Umbilical cord (tissue), 2 donors: ENCODE data around the gene PIK3CG. TPM values are rescaled to one million over a fixed set of nuclear protein-coding genes. Genes with fewer than 3 reads are reported as not detected.
A peak's percentile ranks its signal among the peaks of the same experiment; 100 is the strongest.
"Not testable (repeated sequence)": the region's sequence is repeated elsewhere in the genome, so short reads cannot be mapped to it uniquely, and the experiment has no call there.

Source experiments
- DNase-seq: peaks from one replicate; pipeline ENCODE4 v3.0.0-alpha.2; 2015; ENCODE audit warnings: low spot score
- total RNA-seq: library from RNA; depleted of rRNA; stranded (reverse); fragments of >200 nt; gene quantifications from one replicate; pipeline ENCODE4 v1.2.3, GENCODE V29; 2014; ENCODE audit warnings: low replicate concordance; ENCODE audit not compliant: insufficient read depth

PIK3CG gene
- total RNA-seq, result 10.6 TPM

DNA sequence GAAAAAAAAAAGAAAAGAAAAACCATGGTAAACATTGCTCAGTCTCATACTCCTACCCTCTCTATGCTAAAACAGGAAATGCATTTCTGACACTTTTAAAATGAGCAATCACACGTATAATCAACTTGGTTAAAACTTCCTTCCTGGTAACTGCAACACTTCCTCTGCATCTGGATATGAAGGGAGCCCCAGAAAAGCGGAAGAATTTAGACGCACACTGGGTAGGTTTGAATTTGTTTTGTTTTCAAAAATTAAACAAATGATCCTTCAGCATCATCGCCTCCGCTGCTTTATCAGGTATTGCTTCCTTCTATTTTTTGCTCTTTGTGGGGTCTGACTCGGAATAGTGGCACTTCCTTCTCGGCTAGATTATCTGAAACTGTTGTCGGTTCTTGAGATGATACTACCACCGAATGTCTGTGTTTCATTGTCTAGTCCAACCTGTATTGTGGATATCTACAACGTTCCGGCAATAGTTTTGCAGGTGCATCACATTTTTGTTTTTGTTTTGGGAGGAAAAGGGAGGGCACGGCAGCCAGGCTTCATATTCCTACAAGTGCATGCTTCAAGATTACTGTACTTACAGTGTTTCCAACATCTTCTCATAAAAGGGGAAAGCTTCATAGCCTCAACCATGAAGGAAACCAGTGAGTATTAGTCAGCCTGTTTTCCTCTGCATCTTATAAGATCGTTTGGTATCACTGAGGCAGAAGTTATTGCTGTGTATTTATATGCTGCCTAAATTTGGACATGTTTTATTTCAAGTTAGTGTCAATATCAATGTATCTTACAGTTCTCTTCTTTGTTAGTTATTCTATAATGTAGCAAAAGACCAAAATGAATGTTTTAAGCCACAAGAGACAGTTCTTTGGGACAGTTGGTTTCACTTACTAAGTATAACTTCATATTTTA is at the start of gene PIK3CG:
Gene PIK3CG (plus strand): TSS at position 153 of the 912 bp plus-strand sequence. CDS start 2,280 bp downstream, outside the sequence.
- no peak for DNase-seq

DNA sequence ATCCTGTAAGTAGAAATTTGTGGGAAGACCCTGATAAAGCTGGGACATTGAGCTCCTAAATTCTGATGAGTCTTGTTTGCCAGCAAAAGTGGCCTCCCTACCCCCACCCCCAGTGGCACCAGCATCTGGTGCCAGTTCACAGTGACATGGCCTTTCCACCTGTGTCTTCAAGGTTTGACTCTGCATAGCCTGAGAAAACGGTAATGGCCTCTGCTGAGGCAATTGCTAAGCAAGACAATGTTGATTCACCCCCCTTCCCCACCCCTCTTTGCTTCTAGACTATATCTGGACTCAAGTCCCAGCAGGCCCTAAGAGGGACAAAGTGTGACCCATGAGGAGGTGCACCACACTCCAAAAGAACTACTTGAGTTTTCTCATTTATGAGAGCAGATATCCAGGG is 48.0 kb upstream of the PIK3CG start:
- DNase-seq, result no peak

GRCh38 chr7:106818736-106819135 is 46.3 kb upstream of the PIK3CG start:
- no peak for DNase-seq

GRCh38 chr7:106819546-106819945 is 45.5 kb upstream of the PIK3CG start:
- DNase-seq, result no peak

DNA sequence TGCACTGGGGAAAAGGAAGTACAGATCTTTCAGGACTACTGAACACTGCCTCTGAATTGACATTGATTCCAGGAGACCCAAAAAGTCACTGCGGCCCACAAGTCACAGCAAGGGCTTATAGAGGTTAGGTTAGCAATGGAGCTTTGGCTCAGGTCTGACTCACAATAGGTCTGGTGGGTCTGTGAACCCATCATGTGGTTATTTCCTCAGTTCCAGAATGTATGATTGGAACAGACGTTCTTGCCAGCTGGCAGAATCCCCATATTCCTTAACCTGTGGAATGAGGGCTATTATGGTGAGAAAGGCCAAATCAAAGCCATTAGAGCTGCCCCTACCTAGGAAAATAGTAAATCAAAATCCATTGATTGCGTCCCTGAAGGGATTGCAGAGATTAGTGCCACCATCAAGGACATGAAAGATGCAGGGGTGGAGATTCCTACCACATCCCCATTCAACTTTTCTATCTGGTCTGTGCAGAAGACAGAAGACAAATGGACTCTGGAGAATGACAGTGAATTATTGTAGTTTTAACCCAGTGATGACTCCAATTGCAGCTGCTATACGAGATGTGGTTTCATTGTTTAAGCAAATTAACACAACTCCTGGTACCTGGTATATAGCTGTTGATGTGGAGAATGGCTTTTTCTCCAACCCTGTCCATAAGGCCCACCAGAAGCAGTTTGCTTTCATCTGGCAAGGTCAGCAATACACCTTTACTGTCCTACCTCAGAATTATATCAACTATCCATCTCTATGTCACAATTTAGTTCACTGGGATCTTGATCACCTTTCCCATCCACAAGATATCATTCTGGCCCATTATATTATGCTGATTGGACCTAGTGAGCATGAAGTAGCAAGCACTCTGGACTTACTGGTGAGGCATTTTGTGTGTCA is 44.5 kb upstream of the PIK3CG start:
- DNase-seq, result no peak

DNA sequence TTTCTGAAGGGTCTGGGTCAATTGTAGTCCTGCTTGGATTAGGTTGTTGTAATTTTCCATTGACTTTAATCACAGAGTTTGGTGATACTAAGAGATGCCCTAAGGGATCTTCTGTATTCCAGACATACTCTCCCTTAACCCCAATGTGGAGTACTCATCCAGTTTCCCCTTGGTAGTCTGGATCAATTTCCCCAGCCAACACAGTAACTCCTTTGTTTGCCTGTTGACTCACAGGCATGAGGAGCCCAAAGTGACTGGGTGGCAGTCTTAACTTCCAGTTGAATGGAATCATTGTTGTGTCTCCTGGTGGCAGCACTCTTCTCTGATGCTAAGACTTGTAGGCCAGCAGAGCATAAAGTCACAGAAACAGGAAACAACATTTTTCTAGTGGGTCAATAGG is 41.5 kb upstream of the PIK3CG start:
- DNase-seq, result no peak

- DNase-seq, result no peak
Measured at GRCh38 chr7:106824458-106824857, 40.6 kb upstream of the PIK3CG start.

GRCh38 chr7:106827626-106828025 is 37.5 kb upstream of the PIK3CG start:
- no peak for DNase-seq

GRCh38 chr7:106829496-106829895 is 35.6 kb upstream of the PIK3CG start:
- DNase-seq, result no peak

GRCh38 chr7:106830896-106831295 is 34.2 kb upstream of the PIK3CG start:
- DNase-seq, result not testable (repeated sequence)

DNA sequence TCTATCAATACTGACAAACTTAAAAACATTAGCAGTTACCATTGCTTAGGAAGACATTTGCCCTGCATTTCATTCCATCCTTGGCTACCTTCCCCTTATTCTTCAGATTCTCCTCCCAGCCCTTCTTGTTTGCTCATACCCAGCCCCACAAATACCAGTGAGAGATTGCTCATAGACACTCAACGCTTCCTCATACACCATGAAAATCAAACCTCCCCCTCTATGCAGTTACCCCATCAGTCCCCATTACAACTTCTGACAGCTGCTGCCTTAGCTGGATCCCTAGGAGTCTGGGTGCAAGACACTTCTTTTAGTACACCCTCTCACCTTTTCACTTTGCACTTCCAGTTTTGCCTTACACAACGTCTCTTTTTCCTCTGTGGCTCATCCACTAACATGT is 28.3 kb upstream of the PIK3CG start:
- no peak for DNase-seq

GRCh38 chr7:106839511-106839910 is 25.6 kb upstream of the PIK3CG start:
- no peak for DNase-seq

DNA sequence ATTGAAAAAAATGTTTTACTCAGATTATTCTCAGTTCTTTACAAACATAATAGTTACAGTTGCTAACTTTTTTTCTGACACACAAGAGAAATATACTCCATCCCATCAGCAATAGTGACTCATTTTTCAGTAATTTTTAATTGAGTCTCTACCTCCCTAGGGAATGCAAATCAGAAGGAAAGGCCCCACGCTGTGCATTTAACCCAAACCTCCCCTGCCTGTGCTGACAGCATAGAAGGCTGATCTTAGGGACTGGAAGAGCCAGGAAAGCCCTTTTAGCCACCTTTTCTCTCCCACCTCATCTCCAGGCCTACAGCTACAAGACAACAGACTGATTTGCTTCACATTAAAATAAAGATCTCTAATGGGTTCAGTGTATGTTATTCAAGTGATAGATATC is 24.7 kb upstream of the PIK3CG start:
- no peak for DNase-seq

GRCh38 chr7:106841896-106842390 is 23.1 kb upstream of the PIK3CG start:
- DNase-seq, result no peak

GRCh38 chr7:106844279-106844997 is 20.6 kb upstream of the PIK3CG start:
- no peak for DNase-seq

DNA sequence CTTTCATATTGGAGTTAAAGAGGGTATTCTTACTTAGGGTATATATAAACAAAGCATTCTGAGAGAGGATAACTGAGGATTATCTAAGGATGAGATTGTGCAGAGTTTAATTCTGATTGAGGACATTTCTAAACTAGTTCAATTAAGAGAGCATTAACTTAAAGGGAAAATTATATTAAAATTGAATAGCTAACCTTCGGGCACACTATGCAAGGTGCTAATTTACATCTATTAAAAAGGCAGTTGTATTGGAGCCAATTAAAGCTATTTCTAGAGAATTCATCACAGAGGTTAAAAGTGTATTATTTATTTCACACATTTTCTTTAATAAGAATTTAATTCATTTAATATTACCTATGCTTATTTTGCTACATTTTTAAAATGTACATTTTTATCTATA is 17.0 kb upstream of the PIK3CG start:
- no peak for DNase-seq

GRCh38 chr7:106848851-106849442 is 16.1 kb upstream of the PIK3CG start:
- peak; percentile 74 for DNase-seq

DNA sequence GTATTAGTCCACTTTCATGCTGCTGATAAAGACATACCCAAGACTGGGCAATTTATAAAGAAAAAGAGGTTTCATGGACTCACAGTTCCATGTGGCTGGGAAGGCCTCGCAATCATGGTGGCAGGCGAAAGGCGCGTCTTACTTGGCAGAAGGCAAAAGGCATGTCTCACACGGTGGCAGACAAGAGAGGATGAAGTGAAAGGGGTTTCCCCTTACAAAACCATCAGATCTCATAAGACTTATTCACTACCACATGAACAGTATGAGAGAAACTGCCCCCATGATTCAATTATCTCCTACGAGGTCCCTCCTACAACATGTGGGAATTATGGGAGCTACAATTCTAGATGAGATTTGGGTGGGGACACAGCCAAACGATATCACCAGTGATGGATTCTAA is 13.4 kb upstream of the PIK3CG start:
- DNase-seq, result not testable (repeated sequence)

DNA sequence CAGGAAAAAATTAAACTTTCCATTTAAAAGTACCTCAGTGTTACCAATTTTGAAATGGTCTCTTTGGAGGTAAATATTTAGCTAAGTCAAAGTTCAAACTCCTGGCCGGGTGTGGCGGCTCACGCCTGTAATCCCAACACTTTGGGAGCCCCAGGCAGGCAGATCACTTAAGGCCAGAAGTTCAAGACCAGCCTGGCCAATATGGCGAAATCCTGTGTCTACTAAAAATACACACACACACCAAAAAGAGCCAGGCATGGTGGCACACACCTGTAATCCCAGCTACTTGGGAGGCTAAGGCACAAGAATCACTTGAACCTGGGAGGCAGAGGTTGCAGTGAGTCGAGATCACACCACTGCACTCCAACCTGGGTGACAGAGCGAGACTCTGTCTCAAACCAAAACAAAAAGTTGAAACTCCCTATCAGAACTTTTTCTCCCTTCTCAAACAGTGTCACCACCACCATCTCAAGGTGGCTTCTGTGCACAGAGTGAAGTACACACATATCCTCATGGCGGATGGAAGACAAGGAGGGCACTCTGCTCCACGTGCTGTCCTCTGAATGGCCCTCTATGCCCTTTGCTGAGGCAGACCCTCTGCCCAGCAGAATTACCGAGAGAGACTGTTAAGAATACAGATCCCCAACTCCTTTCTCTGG is 11.7 kb upstream of the PIK3CG start:
- DNase-seq, result no peak

- DNase-seq, result no peak
Measured at GRCh38 chr7:106855540-106856132, 9.4 kb upstream of the PIK3CG start.
